ENCODE data around the gene MPPED1.

GRCh38 chr22:43421914-43422615 lies 10.3 kb downstream of the MPPED1 start:
- TF ChIP-seq NFIC (IDR thresholded peaks at IDR 0.05) = no peak
- no peak for TF ChIP-seq EP300 (IDR thresholded peaks at IDR 0.05; ENCODE audit: borderline replicate concordance)
- TF ChIP-seq, protein P1, sequence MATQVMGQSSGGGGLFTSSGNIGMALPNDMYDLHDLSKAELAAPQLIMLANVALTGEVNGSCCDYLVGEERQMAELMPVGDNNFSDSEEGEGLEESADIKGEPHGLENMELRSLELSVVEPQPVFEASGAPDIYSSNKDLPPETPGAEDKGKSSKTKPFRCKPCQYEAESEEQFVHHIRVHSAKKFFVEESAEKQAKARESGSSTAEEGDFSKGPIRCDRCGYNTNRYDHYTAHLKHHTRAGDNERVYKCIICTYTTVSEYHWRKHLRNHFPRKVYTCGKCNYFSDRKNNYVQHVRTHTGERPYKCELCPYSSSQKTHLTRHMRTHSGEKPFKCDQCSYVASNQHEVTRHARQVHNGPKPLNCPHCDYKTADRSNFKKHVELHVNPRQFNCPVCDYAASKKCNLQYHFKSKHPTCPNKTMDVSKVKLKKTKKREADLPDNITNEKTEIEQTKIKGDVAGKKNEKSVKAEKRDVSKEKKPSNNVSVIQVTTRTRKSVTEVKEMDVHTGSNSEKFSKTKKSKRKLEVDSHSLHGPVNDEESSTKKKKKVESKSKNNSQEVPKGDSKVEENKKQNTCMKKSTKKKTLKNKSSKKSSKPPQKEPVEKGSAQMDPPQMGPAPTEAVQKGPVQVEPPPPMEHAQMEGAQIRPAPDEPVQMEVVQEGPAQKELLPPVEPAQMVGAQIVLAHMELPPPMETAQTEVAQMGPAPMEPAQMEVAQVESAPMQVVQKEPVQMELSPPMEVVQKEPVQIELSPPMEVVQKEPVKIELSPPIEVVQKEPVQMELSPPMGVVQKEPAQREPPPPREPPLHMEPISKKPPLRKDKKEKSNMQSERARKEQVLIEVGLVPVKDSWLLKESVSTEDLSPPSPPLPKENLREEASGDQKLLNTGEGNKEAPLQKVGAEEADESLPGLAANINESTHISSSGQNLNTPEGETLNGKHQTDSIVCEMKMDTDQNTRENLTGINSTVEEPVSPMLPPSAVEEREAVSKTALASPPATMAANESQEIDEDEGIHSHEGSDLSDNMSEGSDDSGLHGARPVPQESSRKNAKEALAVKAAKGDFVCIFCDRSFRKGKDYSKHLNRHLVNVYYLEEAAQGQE (IDR thresholded peaks at IDR 0.05; ENCODE audit: low read depth) = no peak
- TF ChIP-seq TAF1 (IDR thresholded peaks at IDR 0.05; ENCODE audit: low read depth) = no peak
- TF ChIP-seq TEAD4 (IDR thresholded peaks at IDR 0.05) = no peak
- TF ChIP-seq, protein P2, sequence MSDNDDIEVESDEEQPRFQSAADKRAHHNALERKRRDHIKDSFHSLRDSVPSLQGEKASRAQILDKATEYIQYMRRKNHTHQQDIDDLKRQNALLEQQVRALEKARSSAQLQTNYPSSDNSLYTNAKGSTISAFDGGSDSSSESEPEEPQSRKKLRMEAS (IDR thresholded peaks at IDR 0.05) = no peak
- TF ChIP-seq EGR1 (IDR thresholded peaks at IDR 0.05) = no peak
- no peak for TF ChIP-seq CEBPB (IDR thresholded peaks at IDR 0.05)
- no peak for TF ChIP-seq RAD21 (IDR thresholded peaks at IDR 0.05; ENCODE audit: low read depth)
- no peak for TF ChIP-seq FOXM1 (IDR thresholded peaks at IDR 0.05; ENCODE audit: borderline replicate concordance, low read depth)
- no peak for TF ChIP-seq YY1 (IDR thresholded peaks at IDR 0.05; ENCODE audit: low read depth)
- TF ChIP-seq USF1 (IDR thresholded peaks at IDR 0.05) = no peak
- no peak for TF ChIP-seq TCF12 (IDR thresholded peaks at IDR 0.05; ENCODE audit: low read depth)
